ENCODE measurements around the gene ANXA6. TPM values are rescaled to one million over a fixed set of nuclear protein-coding genes. Genes with fewer than 3 reads are reported as not detected.

The ANXA6 gene
- total and polyA plus RNA-seq, 9 of the 15 experiments (the other 6 are each of a cell fraction or from before 2014, with no cell fraction given), result 0.70 to 13.2 (median 8.3) TPM

DNA sequence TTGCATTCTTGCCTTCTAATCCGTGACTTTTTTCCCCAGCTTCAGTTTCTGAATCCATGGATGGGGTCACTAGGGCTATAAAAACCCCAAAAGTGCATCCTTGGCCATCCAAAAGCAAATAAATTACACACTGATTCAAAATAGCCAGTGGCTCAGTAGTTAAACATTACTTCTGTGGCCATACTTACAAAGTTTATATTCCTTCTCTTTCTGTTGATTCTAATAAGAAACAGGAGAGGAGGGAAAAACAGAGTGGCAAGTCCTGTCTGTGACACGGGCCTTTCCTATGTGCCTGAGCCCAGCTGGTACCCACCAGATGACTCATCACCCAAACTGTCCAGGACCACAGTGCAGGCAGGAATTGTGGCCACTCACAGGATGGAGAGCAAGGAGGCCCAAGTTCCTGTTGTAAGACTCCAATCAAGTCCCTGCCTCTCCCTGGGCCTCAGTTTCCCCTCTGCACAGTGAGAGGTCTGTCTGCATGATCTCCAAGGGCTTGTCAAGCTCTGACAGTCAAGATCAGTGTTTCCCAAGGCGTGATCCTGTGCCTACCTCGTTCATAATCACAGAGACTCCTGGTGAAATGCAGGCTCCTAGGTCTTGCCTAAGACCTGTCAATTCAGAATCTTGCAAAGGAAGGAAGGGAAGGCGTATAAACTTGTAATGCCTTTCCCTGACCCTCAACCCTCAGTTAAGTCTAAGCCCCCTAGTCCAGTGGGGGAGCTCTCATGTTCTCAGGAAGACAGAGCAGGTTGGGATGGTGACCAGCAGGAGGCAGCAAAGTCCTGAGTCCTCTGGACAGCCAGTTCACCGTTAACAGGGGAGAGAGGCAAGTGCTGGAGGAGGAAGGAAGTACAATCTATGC is 106.3 kb downstream of the ANXA6 start (continued):
- TF ChIP-seq, protein P1, sequence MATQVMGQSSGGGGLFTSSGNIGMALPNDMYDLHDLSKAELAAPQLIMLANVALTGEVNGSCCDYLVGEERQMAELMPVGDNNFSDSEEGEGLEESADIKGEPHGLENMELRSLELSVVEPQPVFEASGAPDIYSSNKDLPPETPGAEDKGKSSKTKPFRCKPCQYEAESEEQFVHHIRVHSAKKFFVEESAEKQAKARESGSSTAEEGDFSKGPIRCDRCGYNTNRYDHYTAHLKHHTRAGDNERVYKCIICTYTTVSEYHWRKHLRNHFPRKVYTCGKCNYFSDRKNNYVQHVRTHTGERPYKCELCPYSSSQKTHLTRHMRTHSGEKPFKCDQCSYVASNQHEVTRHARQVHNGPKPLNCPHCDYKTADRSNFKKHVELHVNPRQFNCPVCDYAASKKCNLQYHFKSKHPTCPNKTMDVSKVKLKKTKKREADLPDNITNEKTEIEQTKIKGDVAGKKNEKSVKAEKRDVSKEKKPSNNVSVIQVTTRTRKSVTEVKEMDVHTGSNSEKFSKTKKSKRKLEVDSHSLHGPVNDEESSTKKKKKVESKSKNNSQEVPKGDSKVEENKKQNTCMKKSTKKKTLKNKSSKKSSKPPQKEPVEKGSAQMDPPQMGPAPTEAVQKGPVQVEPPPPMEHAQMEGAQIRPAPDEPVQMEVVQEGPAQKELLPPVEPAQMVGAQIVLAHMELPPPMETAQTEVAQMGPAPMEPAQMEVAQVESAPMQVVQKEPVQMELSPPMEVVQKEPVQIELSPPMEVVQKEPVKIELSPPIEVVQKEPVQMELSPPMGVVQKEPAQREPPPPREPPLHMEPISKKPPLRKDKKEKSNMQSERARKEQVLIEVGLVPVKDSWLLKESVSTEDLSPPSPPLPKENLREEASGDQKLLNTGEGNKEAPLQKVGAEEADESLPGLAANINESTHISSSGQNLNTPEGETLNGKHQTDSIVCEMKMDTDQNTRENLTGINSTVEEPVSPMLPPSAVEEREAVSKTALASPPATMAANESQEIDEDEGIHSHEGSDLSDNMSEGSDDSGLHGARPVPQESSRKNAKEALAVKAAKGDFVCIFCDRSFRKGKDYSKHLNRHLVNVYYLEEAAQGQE (IDR thresholded peaks at IDR 0.05; ENCODE audit: borderline replicate concordance), result peak; percentile 95
- TF ChIP-seq, protein P1 (CRISPR knock-in tag; IDR thresholded peaks at IDR 0.05; ENCODE audit: low read depth), result no peak
- no peak for TF ChIP-seq EGR1 (conservative IDR thresholded peaks at IDR 0.05)
- no peak for TF ChIP-seq SMARCA4 (IDR thresholded peaks at IDR 0.05)
- TF ChIP-seq, protein P2, sequence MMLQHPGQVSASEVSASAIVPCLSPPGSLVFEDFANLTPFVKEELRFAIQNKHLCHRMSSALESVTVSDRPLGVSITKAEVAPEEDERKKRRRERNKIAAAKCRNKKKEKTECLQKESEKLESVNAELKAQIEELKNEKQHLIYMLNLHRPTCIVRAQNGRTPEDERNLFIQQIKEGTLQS (IDR thresholded peaks at IDR 0.05), result 0 out of 2 replicates have a peak, but pooled peaks have one; percentile 13
- TF ChIP-seq, protein P2 (CRISPR knock-in tag; conservative IDR thresholded peaks at IDR 0.05), result no peak
- TF ChIP-seq, protein P3, sequence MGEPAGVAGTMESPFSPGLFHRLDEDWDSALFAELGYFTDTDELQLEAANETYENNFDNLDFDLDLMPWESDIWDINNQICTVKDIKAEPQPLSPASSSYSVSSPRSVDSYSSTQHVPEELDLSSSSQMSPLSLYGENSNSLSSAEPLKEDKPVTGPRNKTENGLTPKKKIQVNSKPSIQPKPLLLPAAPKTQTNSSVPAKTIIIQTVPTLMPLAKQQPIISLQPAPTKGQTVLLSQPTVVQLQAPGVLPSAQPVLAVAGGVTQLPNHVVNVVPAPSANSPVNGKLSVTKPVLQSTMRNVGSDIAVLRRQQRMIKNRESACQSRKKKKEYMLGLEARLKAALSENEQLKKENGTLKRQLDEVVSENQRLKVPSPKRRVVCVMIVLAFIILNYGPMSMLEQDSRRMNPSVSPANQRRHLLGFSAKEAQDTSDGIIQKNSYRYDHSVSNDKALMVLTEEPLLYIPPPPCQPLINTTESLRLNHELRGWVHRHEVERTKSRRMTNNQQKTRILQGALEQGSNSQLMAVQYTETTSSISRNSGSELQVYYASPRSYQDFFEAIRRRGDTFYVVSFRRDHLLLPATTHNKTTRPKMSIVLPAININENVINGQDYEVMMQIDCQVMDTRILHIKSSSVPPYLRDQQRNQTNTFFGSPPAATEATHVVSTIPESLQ (CRISPR knock-in tag; IDR thresholded peaks at IDR 0.05), result no peak
- peak; percentile 55; the same call in 1 of the 2 replicates for TF ChIP-seq RB1 (IDR thresholded peaks at IDR 0.05; ENCODE audit: low read depth)
- peak; percentile 60 for TF ChIP-seq ZFP36 (IDR thresholded peaks at IDR 0.05; ENCODE audit: low read depth, low read length, partially characterized antibody)
- TF ChIP-seq, protein P4, sequence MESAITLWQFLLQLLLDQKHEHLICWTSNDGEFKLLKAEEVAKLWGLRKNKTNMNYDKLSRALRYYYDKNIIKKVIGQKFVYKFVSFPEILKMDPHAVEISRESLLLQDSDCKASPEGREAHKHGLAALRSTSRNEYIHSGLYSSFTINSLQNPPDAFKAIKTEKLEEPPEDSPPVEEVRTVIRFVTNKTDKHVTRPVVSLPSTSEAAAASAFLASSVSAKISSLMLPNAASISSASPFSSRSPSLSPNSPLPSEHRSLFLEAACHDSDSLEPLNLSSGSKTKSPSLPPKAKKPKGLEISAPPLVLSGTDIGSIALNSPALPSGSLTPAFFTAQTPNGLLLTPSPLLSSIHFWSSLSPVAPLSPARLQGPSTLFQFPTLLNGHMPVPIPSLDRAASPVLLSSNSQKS (CRISPR knock-in tag; IDR thresholded peaks at IDR 0.05), result no peak
- TF ChIP-seq, protein P5, sequence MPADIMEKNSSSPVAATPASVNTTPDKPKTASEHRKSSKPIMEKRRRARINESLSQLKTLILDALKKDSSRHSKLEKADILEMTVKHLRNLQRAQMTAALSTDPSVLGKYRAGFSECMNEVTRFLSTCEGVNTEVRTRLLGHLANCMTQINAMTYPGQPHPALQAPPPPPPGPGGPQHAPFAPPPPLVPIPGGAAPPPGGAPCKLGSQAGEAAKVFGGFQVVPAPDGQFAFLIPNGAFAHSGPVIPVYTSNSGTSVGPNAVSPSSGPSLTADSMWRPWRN (IDR thresholded peaks at IDR 0.05; ENCODE audit: low read depth), result no peak
- no peak for TF ChIP-seq PCBP1 (IDR thresholded peaks at IDR 0.05; ENCODE audit: low read depth, low read length, poor library complexity, severe bottlenecking)
- peak; percentile 96 to 99 for TF ChIP-seq RAD21 (CRISPR knock-in tag; conservative IDR thresholded peaks at IDR 0.05 in 1 of 2, IDR thresholded peaks at IDR 0.05 in 1 of 2)
